ENCODE data around the gene FDX2. TPM values are rescaled to one million over a fixed set of nuclear protein-coding genes. Genes with fewer than 3 reads are reported as not detected.

FDX2 gene
- total and polyA plus RNA-seq, 4 donors, result 9.6 to 38.4 (median 21.2) TPM

- H3K36me3 ChIP-seq (ENCODE audit: control insufficient read depth in 4 of 4, insufficient read depth in 4 of 4, low read length in 4 of 4), result peaks cover 8 to 78% (median 41%) of the 10 kb centered on the region in 4 donors
- ATAC-seq (ENCODE audit: insufficient read depth, low FRiP score) (no peak), DNase-seq (no peak)
- H3K4me3 ChIP-seq, result no peak overlapping the region
- no peaks in the 10 kb centered on the region for H3K9me3 ChIP-seq (ENCODE audit: control insufficient read depth in 4 of 4, insufficient read depth in 3 of 4, low read length in 3 of 4)
- H3K4me1 ChIP-seq (ENCODE audit: control insufficient read depth in 5 of 5, insufficient read depth in 5 of 5, low read length in 5 of 5), result no peaks in the 10 kb centered on the region
- no peak overlapping the region for H3K9ac ChIP-seq (ENCODE audit: insufficient read depth in 1 of 2, low read length in 2 of 2)
- TF ChIP-seq CTCF (IDR thresholded peaks at IDR 0.05; ENCODE audit: control extremely low read depth, extremely low read depth), result no peak
- H3K27ac ChIP-seq (ENCODE audit: low read depth in 1 of 2, low read length in 1 of 2), result no peak overlapping the region
- H3K27me3 ChIP-seq (ENCODE audit: control insufficient read depth in 3 of 3, insufficient read depth in 3 of 3, low read length in 2 of 3), result no peaks in the 10 kb centered on the region
- 95 to 96% methylated on average over 8 of the region's 8 CpGs for WGBS, 2 donors
Observed at GRCh38 chr19:10325732-10326131, 9.9 kb upstream of the FDX2 start.

- Histone ChIP-seq H3K36me3 (ENCODE audit: control insufficient read depth in 4 of 4, insufficient read depth in 4 of 4, low read length in 4 of 4) (peaks cover 8 to 82% (median 28%) of the 10 kb centered on the region in 4 donors), H3K4me3 (no peak overlapping the region), H3K27me3 (ENCODE audit: control insufficient read depth in 3 of 3, insufficient read depth in 3 of 3, low read length in 2 of 3) (no peaks in the 10 kb centered on the region), H3K9ac (ENCODE audit: insufficient read depth in 1 of 2, low read length in 2 of 2) (no peak overlapping the region), H3K27ac (ENCODE audit: low read depth in 1 of 2, low read length in 1 of 2) (no peak overlapping the region), H3K4me1 (ENCODE audit: control insufficient read depth in 5 of 5, insufficient read depth in 5 of 5, low read length in 5 of 5) (no peaks in the 10 kb centered on the region), H3K9me3 (ENCODE audit: control insufficient read depth in 4 of 4, insufficient read depth in 3 of 4, low read length in 3 of 4) (no peaks in the 10 kb centered on the region)
- no peak for TF ChIP-seq CTCF (IDR thresholded peaks at IDR 0.05; ENCODE audit: control extremely low read depth, extremely low read depth)
- DNase-seq, result no peak
- 93 to 96% methylated on average over 18 to 19 of the region's 19 CpGs for WGBS, 2 donors
- ATAC-seq (ENCODE audit: insufficient read depth, low FRiP score), result no peak
Observed at GRCh38 chr19:10321874-10322835, 6.3 kb upstream of the FDX2 start.

GRCh38 chr19:10321417-10321797 is 5.6 kb upstream of the FDX2 start:
- 78 to 85% methylated on average over 11 of the region's 11 CpGs for WGBS, 2 donors
- H3K4me1 ChIP-seq (ENCODE audit: control insufficient read depth in 5 of 5, insufficient read depth in 5 of 5, low read length in 5 of 5), result no peaks in the 10 kb centered on the region
- no peaks in the 10 kb centered on the region for H3K9me3 ChIP-seq (ENCODE audit: control insufficient read depth in 4 of 4, insufficient read depth in 3 of 4, low read length in 3 of 4)
- H3K4me3 ChIP-seq, result no peak overlapping the region
- no peak for TF ChIP-seq CTCF (IDR thresholded peaks at IDR 0.05; ENCODE audit: control extremely low read depth, extremely low read depth)
- no peak for DNase-seq
- H3K36me3 ChIP-seq (ENCODE audit: control insufficient read depth in 4 of 4, insufficient read depth in 4 of 4, low read length in 4 of 4), result peaks cover 8 to 79% (median 25%) of the 10 kb centered on the region in 4 donors
- H3K9ac ChIP-seq (ENCODE audit: insufficient read depth in 1 of 2, low read length in 2 of 2), result no peak overlapping the region
- ATAC-seq (ENCODE audit: insufficient read depth, low FRiP score), result no peak
- no peak overlapping the region for H3K27ac ChIP-seq (ENCODE audit: low read depth in 1 of 2, low read length in 1 of 2)
- no peaks in the 10 kb centered on the region for H3K27me3 ChIP-seq (ENCODE audit: control insufficient read depth in 3 of 3, insufficient read depth in 3 of 3, low read length in 2 of 3)

Data from lung (tissue), 12 donors.